Mesenchymal stem cell (in vitro differentiated cells and primary cell): Measurements from ENCODE around the gene TK1.

Experiments used
- DNase-seq: peaks from one replicate; pipeline ENCODE4 v3.0.0-alpha.2; 2013
- H2AFZ ChIP-seq: one replicate; pipeline ENCODE4 v1.6.1; 2013; ENCODE audit warnings: low read depth, mild to moderate bottlenecking, control low read depth, inconsistent platforms, low read length, moderate library complexity
- H2AK5ac ChIP-seq: 2 replicates; pipeline ENCODE4 v1.6.1; 2013; ENCODE audit warnings: low read length, moderate library complexity, mild to moderate bottlenecking, inconsistent platforms; ENCODE audit not compliant: severe bottlenecking
- H2BK120ac ChIP-seq: one replicate; pipeline ENCODE4 v1.6.1; 2013; ENCODE audit warnings: low read depth, mild to moderate bottlenecking, inconsistent platforms, low read length, moderate library complexity
- H2BK12ac ChIP-seq, 2 experiments: one replicate each; pipeline ENCODE4 v1.6.1; 2013; ENCODE audit warnings: inconsistent platforms in 2 of 2, low read length in 2 of 2, mild to moderate bottlenecking in 2 of 2, moderate library complexity in 2 of 2, control low read depth in 1 of 2
- H2BK15ac ChIP-seq: one replicate; pipeline ENCODE4 v1.6.1; 2013; ENCODE audit warnings: mild to moderate bottlenecking, low read depth, inconsistent platforms; ENCODE audit not compliant: poor library complexity, severe bottlenecking
- H2BK5ac ChIP-seq: 2 replicates; pipeline ENCODE4 v1.6.1; 2013; ENCODE audit warnings: low read depth, mild to moderate bottlenecking, low read length, control low read depth, inconsistent platforms; ENCODE audit not compliant: poor library complexity, severe bottlenecking
- H3K14ac ChIP-seq, 2 experiments: one replicate each; pipeline ENCODE4 v1.6.1; 2013; ENCODE audit warnings: inconsistent platforms in 2 of 2, low read length in 2 of 2, control low read depth in 1 of 2, mild to moderate bottlenecking in 1 of 2, moderate library complexity in 1 of 2
- H3K18ac ChIP-seq, 2 experiments: one replicate each; pipeline ENCODE4 v1.6.1; 2013; ENCODE audit warnings: inconsistent platforms in 2 of 2, low read length in 2 of 2, control low read depth in 1 of 2, low read depth in 1 of 2, mild to moderate bottlenecking in 1 of 2
- H3K23ac ChIP-seq, 2 experiments: one replicate each; pipeline ENCODE4 v1.6.1; 2013; ENCODE audit warnings: inconsistent platforms in 2 of 2, low read length in 2 of 2, mild to moderate bottlenecking in 2 of 2, moderate library complexity in 2 of 2, control low read depth in 1 of 2
- H3K27ac ChIP-seq: 2 replicates; pipeline ENCODE4 v1.5.1; 2013; ENCODE audit warnings: mild to moderate bottlenecking, moderate library complexity, low read length, control low read depth, inconsistent platforms; ENCODE audit not compliant: poor library complexity, severe bottlenecking
- H3K27me3 ChIP-seq, 2 experiments: 2 replicates each; pipeline versions ENCODE4 v1.6.1 to v1.7.0; 2013; ENCODE audit warnings: low read length in 2 of 2, mild to moderate bottlenecking in 2 of 2, moderate library complexity in 2 of 2, control low read depth in 1 of 2, inconsistent platforms in 1 of 2; ENCODE audit not compliant: control insufficient read depth in 1 of 2, insufficient read depth in 1 of 2
- H3K36me3 ChIP-seq, 2 experiments: 2 replicates each; pipeline versions ENCODE4 v1.6.1 to v1.7.0; 2013; ENCODE audit warnings: low read length in 2 of 2, control low read depth in 1 of 2, inconsistent platforms in 1 of 2, low read depth in 1 of 2, mild to moderate bottlenecking in 1 of 2; ENCODE audit not compliant: insufficient read depth in 2 of 2, control insufficient read depth in 1 of 2
- H3K4ac ChIP-seq, 2 experiments: one replicate each; pipeline ENCODE4 v1.6.1; 2013; ENCODE audit warnings: inconsistent platforms in 2 of 2, low read length in 2 of 2, mild to moderate bottlenecking in 2 of 2, moderate library complexity in 2 of 2, control low read depth in 1 of 2, low read depth in 1 of 2
- H3K4me1 ChIP-seq: 2 replicates; pipeline ENCODE4 v1.6.1; 2013; ENCODE audit warnings: low read depth, low read length, control low read depth; ENCODE audit not compliant: control insufficient read depth, insufficient read depth
- H3K4me2 ChIP-seq: 2 replicates; pipeline ENCODE4 v1.6.1; 2013; ENCODE audit warnings: low read length, mild to moderate bottlenecking, inconsistent platforms; ENCODE audit not compliant: poor library complexity, severe bottlenecking
- H3K4me3 ChIP-seq, 2 experiments: 2 replicates each; pipeline versions ENCODE4 v1.5.1 to v1.7.0; 2013; ENCODE audit warnings: low read length in 2 of 2, mild to moderate bottlenecking in 2 of 2, control low read depth in 1 of 2, low read depth in 1 of 2; ENCODE audit not compliant: insufficient read depth in 1 of 2
- H3K79me1 ChIP-seq: replicated peaks from 2 replicates; pipeline ENCODE4 v1.6.1; 2013; ENCODE audit warnings: mild to moderate bottlenecking, control low read depth, low read length, inconsistent platforms; ENCODE audit not compliant: poor library complexity, severe bottlenecking
- H3K9ac ChIP-seq: 2 replicates; pipeline ENCODE4 v1.7.0; 2013; ENCODE audit warnings: mild to moderate bottlenecking, low read length, moderate library complexity
- H3K9me3 ChIP-seq: 2 replicates; pipeline ENCODE4 v1.7.0; 2013; ENCODE audit warnings: mild to moderate bottlenecking, low read length; ENCODE audit not compliant: control insufficient read depth
- H4K8ac ChIP-seq: one replicate; pipeline ENCODE4 v1.6.1; 2013; ENCODE audit warnings: inconsistent platforms, mild to moderate bottlenecking, low read length, moderate library complexity
- H4K91ac ChIP-seq: one replicate; pipeline ENCODE4 v1.6.1; 2013; ENCODE audit warnings: mild to moderate bottlenecking, low read length, inconsistent platforms
- WGBS: methylation state at CpG from one replicate; pipeline ENCODE4 v1.1.7; 2013; ENCODE audit warnings: mixed read lengths; 5-methylcytosine and 5-hydroxymethylcytosine counted together

TK1 gene

DNA sequence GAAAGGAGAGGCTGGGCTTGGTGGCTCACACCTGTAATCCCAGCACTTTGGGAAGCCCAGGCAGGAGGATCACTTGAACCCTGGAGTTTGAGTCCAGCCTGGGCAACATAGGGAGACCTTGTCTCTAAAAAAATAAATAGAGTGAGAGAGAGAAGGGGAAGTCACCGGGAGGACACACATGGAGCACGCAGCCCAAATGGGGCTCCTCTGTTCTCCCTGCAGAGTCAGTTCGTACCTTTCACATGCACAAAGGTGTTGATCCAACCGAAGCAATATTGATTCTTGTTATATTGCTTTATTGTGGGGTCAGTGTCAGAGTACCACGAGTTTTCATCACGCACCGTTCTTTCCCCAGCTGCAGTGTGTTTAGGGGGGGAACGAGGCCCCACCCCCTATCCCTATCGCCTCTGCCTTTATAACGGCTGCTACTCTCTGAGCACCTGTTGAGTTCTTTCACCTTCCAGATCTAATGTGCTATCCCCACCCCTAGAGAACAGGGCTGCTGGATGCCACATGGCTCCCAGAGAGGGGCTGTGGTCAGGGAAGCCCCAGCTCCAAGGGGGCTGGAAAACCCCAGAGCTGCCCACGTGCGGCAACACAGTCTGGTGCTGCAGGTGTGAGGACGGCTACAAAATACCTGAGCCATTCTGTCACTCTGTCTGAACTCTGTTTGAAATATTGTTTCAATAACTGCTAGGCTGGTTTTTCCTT is 43.6 kb upstream of the TK1 start:
- Histone ChIP-seq H2BK120ac (no peak overlapping the region), H4K91ac (no peak overlapping the region), H3K14ac (no peak overlapping the region), H2BK5ac (no peak overlapping the region), H3K4me2 (no peak overlapping the region), H3K4ac (no peak overlapping the region), H2AFZ (no peak overlapping the region), H3K4me3 (no peak overlapping the region), H3K36me3 (peaks cover 0 to 5% of the 10 kb centered on the region in 2 experiments), H3K27me3 (peaks cover 29 to 46% of the 10 kb centered on the region in 2 experiments), H3K27ac (no peak overlapping the region), H3K9ac (no peak overlapping the region), H2AK5ac (no peak overlapping the region), H3K79me1 (no peaks in the 10 kb centered on the region), H4K8ac (no peak overlapping the region), H3K9me3 (no peaks in the 10 kb centered on the region), H3K4me1 (peaks cover 18% of the 10 kb centered on the region), H2BK15ac (no peak overlapping the region), H3K18ac (no peak overlapping the region), H3K23ac (no peak overlapping the region), H2BK12ac (no peak overlapping the region)
- no peak for DNase-seq
- 83% methylated on average over 13 of the region's 13 CpGs for WGBS

DNA sequence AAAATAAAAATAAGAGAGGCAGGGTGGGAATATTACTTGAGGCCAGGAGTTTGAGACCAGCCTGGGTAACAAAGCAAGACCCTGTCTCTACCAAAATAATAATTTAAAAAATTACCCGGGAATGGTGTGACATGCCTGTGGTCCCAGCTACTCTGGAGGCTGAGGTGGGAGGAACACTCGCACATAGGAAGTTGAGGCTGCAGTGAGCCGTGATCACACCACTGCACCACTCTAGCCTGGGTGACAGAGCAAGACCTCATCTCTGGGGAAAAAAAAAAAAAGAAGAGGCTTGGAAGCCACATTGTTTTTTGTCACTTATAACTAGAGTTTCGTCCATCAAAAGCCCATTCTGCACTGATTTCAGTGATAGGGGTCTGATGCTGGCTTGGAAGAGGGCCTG is 41.3 kb upstream of the TK1 start:
- WGBS, result 87% methylated on average over 4 of the region's 4 CpGs
- Histone ChIP-seq H3K9me3 (no peaks in the 10 kb centered on the region), H3K4me1 (peaks cover 18% of the 10 kb centered on the region), H3K9ac (no peak overlapping the region), H2BK120ac (no peak overlapping the region), H3K4ac (no peak overlapping the region), H3K14ac (no peak overlapping the region), H3K79me1 (no peaks in the 10 kb centered on the region), H4K8ac (no peak overlapping the region), H2BK12ac (no peak overlapping the region), H3K27me3 (peaks cover 29 to 40% of the 10 kb centered on the region in 2 experiments), H2AFZ (no peak overlapping the region), H3K27ac (no peak overlapping the region), H4K91ac (no peak overlapping the region), H3K4me3 (no peak overlapping the region), H3K18ac (no peak overlapping the region), H3K4me2 (no peak overlapping the region), H2BK15ac (no peak overlapping the region), H3K36me3 (peaks cover 0 to 7% of the 10 kb centered on the region in 2 experiments), H2BK5ac (no peak overlapping the region), H2AK5ac (no peak overlapping the region), H3K23ac (no peak overlapping the region)
- DNase-seq, result no peak

GRCh38 chr17:78227455-78227916 is 40.6 kb upstream of the TK1 start:
- Histone ChIP-seq H3K14ac (peak overlapping the region in 1 of 2 experiments; percentile 74), H3K4me3 (no peak overlapping the region), H3K18ac (no peak overlapping the region), H3K9ac (no peak overlapping the region), H3K23ac (no peak overlapping the region), H3K4me2 (no peak overlapping the region), H2AFZ (no peak overlapping the region), H4K91ac (no peak overlapping the region), H3K27me3 (peaks cover 24 to 34% of the 10 kb centered on the region in 2 experiments), H2BK5ac (no peak overlapping the region), H2AK5ac (no peak overlapping the region), H3K9me3 (no peaks in the 10 kb centered on the region), H3K4ac (no peak overlapping the region), H3K4me1 (peaks cover 18% of the 10 kb centered on the region), H3K27ac (no peak overlapping the region), H2BK15ac (no peak overlapping the region), H4K8ac (no peak overlapping the region), H2BK12ac (no peak overlapping the region), H2BK120ac (no peak overlapping the region), H3K36me3 (peaks cover 0 to 7% of the 10 kb centered on the region in 2 experiments), H3K79me1 (no peaks in the 10 kb centered on the region)
- 87% methylated on average over 10 of the region's 10 CpGs for WGBS
- DNase-seq, result no peak

DNA sequence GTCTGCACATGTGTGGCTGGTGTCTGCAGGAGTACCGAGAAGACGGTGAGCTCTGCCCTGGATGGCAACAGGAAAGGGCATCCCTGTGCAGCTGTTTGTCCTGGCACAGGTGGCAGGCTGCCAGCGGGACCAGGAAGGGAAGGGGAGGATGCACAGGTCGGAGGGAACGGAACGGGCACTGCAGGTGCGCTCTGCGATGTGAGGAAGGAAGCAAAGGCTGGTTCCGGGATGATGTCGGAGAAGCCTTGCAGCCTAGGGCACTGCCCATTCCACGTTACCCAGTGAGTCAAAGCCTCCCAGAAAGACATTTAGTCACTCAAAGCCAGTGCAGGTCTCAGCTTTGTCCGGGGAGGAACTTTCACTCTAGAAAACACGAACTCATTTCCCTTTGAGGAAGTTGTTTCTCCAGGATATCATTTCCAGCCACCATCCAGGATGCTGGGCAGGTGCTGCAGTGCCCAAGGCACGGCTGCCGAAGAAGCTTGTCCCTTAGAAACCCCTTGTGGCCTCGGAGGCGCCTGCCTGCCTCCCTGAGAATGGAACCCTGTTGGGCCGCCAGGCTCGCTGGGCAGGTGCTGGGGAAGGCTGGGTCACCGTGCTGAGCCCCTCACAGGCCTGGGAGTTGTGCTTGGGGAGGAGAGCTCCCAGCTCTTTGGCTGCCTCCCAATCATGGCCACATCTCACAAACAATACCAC is 40.1 kb upstream of the TK1 start:
- peaks cover 0 to 7% of the 10 kb centered on the region in 2 experiments for H3K36me3 ChIP-seq
- no peak overlapping the region for H3K23ac ChIP-seq
- no peak for DNase-seq
- H4K91ac ChIP-seq, result peak overlapping the region; percentile 47
- 85% methylated on average over 18 of the region's 20 CpGs for WGBS
- no peak overlapping the region for H2BK15ac ChIP-seq
- peak overlapping the region in 1 of 2 experiments; percentile 5 for H3K4me3 ChIP-seq
- peaks cover 13% of the 10 kb centered on the region for H3K4me1 ChIP-seq
- H3K14ac ChIP-seq, result no peak overlapping the region
- no peak overlapping the region for H2BK12ac ChIP-seq
- H3K18ac ChIP-seq, result no peak overlapping the region
- H3K4ac ChIP-seq, result no peak overlapping the region
- no peak overlapping the region for H2AFZ ChIP-seq
- no peak overlapping the region for H2BK120ac ChIP-seq
- H3K4me2 ChIP-seq, result no peak overlapping the region
- H2AK5ac ChIP-seq, result no peak overlapping the region
- peak overlapping the region; percentile 36 for H4K8ac ChIP-seq
- H3K27me3 ChIP-seq, result peaks cover 20 to 28% of the 10 kb centered on the region in 2 experiments
- no peaks in the 10 kb centered on the region for H3K79me1 ChIP-seq
- H2BK5ac ChIP-seq, result no peak overlapping the region
- no peaks in the 10 kb centered on the region for H3K9me3 ChIP-seq
- H3K9ac ChIP-seq, result no peak overlapping the region
- H3K27ac ChIP-seq, result no peak overlapping the region
